GM12892 (cell line): ENCODE data around the gene RLN2.

Source experiments
- POLR2A ChIP-seq: IDR thresholded peaks from 2 replicates; pipeline ENCODE4 v1.6.1; 2011; ENCODE audit warnings: low read depth, low read length, control low read depth
- POLR2AphosphoS5 ChIP-seq: IDR thresholded peaks from 2 replicates; pipeline ENCODE4 v1.6.1; 2011; ENCODE audit warnings: low read depth, low read length, control low read depth
- TAF1 ChIP-seq: IDR thresholded peaks from 2 replicates; pipeline ENCODE4 v1.6.1; 2011; ENCODE audit warnings: low read depth, mild to moderate bottlenecking, control low read depth, low read length, borderline replicate concordance

- no peak for TF ChIP-seq POLR2A
- no peak for TF ChIP-seq TAF1
- TF ChIP-seq POLR2AphosphoS5, result no peak
These were observed 40.9 kb downstream of the RLN2 start for GRCh38 chr9:5263351-5264218.
